PC-9 (cell line): ENCODE results near the gene CTIF.

Experiments
- EZH2 ChIP-seq: fragments of 200-600 bp; sonication (generic); IDR thresholded peaks from 2 replicates; pipeline ENCODE4 v1.8.0; 2017; ENCODE audit warnings: antibody characterized with exemption, low read depth
- TF ChIP-seq, protein P1 (sequence below): fragments of 200-600 bp; sonication (generic); conservative IDR thresholded peaks from 2 replicates; pipeline ENCODE4 v1.6.1; 2017; ENCODE audit warnings: mixed run types, antibody characterized with exemption, mild to moderate bottlenecking, moderate library complexity

DNA sequence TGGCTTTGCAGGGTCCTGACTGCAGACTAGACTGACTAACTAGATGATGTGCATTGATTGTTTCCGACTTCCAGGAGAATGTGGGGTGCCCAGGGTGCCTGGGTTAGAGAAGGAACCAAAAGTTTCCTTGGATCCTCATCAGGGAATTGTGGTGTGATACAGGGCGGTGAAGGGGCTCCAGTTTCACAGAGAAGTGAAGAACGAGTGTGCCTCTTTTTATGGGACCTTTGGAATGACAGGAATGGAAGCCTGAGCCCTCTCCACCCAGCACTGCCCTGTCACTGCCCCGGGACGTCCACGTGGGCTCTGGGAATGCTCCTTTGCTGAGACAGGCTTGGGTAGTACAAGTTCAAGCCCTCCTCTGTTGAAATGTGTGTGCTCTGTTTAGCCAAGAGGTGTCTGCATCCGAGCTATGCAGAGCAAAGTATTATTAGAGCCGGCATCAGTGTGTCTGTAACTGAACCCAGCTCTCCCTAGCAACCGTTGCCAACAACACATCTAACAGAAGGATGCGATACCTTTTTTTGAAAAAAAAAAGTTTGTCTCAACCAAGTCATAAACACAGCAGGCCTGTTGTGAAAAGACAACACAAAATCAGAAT, 228.4 kb downstream of the CTIF start:
- TF ChIP-seq, protein P1, sequence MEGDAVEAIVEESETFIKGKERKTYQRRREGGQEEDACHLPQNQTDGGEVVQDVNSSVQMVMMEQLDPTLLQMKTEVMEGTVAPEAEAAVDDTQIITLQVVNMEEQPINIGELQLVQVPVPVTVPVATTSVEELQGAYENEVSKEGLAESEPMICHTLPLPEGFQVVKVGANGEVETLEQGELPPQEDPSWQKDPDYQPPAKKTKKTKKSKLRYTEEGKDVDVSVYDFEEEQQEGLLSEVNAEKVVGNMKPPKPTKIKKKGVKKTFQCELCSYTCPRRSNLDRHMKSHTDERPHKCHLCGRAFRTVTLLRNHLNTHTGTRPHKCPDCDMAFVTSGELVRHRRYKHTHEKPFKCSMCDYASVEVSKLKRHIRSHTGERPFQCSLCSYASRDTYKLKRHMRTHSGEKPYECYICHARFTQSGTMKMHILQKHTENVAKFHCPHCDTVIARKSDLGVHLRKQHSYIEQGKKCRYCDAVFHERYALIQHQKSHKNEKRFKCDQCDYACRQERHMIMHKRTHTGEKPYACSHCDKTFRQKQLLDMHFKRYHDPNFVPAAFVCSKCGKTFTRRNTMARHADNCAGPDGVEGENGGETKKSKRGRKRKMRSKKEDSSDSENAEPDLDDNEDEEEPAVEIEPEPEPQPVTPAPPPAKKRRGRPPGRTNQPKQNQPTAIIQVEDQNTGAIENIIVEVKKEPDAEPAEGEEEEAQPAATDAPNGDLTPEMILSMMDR = no peak
- TF ChIP-seq EZH2 = no peak
